Subcutaneous adipose tissue (tissue), 4 donors: ENCODE results near the gene OR52K1. TPM values are rescaled to one million over a fixed set of nuclear protein-coding genes. Genes with fewer than 3 reads are reported as not detected.

Experiments
- CTCF ChIP-seq: fragments of 450-650 bp; IDR thresholded peaks from one replicate; pipeline ENCODE4 v1.5.1; 2016; ENCODE audit warnings: low read depth, mild to moderate bottlenecking, control low read depth, antibody characterized with exemption, moderate library complexity
- total RNA-seq, 4 donors: library from RNA; depleted of rRNA; stranded (reverse); fragments of >200 nt; gene quantifications; one replicate each; pipeline ENCODE4 v1.1.0, GENCODE V29; 2016

The OR52K1 gene
- total RNA-seq, 4 donors from 2014 or later: 0.22 TPM; not detected in 3

- TF ChIP-seq CTCF: no peak
Measured at GRCh38 chr11:4466871-4467442, 15.5 kb upstream of the OR52K1 start.

- TF ChIP-seq CTCF: no peak
Measured at GRCh38 chr11:4467811-4468606, 14.4 kb upstream of the OR52K1 start.

- TF ChIP-seq CTCF: no peak
Measured at GRCh38 chr11:4479644-4480043, 2.8 kb upstream of the OR52K1 start.

GRCh38 chr11:4480577-4481239 lies 1.7 kb upstream of the OR52K1 start:
- TF ChIP-seq CTCF: no peak

GRCh38 chr11:4481240-4481582 lies 1.2 kb upstream of the OR52K1 start:
- no peak for TF ChIP-seq CTCF

- no peak for TF ChIP-seq CTCF
Measured at GRCh38 chr11:4484310-4484709, 1.9 kb downstream of the OR52K1 start.

- TF ChIP-seq CTCF: no peak
Measured at GRCh38 chr11:4491878-4492606, 9.6 kb downstream of the OR52K1 start.
